GM12878 (cell line): ENCODE data around the gene CFDP1. TPM values are rescaled to one million over a fixed set of nuclear protein-coding genes. Genes with fewer than 3 reads are reported as not detected.

Source experiments
- BCL3 ChIP-seq: IDR thresholded peaks from 2 replicates; pipeline ENCODE4 v1.6.1; 2011; ENCODE audit warnings: borderline replicate concordance, low read depth, mild to moderate bottlenecking, moderate library complexity, low read length; ENCODE audit not compliant: insufficient read depth, poor library complexity, severe bottlenecking
- DPF2 ChIP-seq: fragments of 450-650 bp; IDR thresholded peaks from 2 replicates; pipeline ENCODE4 v1.6.1; 2017; ENCODE audit warnings: mild to moderate bottlenecking
- EP300 ChIP-seq, 2 experiments: fragments of 150-350 bp in 1 of 2; IDR thresholded peaks; 2 replicates each; pipeline ENCODE4 v1.6.1; 2011 to 2012; ENCODE audit warnings: low read depth in 2 of 2, low read length in 2 of 2, borderline replicate concordance in 1 of 2, improper control_type of control experiment in 1 of 2, inconsistent platforms in 1 of 2; ENCODE audit not compliant: control insufficient read depth in 1 of 2
- HDGF ChIP-seq: fragments of 450-650 bp; IDR thresholded peaks from 2 replicates; pipeline ENCODE4 v1.6.1; 2016; ENCODE audit warnings: antibody characterized with exemption
- HSF1 ChIP-seq: fragments of 150-350 bp; IDR thresholded peaks from 2 replicates; pipeline ENCODE4 v1.6.1; 2014; ENCODE audit warnings: mild to moderate bottlenecking, low read depth, low read length
- MTA3 ChIP-seq: IDR thresholded peaks from 2 replicates; pipeline ENCODE4 v1.6.1; 2012; ENCODE audit warnings: low read length, inconsistent platforms, borderline replicate concordance
- MYC ChIP-seq: IDR thresholded peaks from 2 replicates; pipeline ENCODE4 v1.6.1; 2011; ENCODE audit warnings: mild to moderate bottlenecking, low read length, moderate library complexity, inconsistent platforms; ENCODE audit not compliant: insufficient read depth, insufficient replicate concordance, insufficient read length, severe bottlenecking
- PML ChIP-seq: IDR thresholded peaks from 2 replicates; pipeline ENCODE4 v1.6.1; 2012; ENCODE audit warnings: low read length, inconsistent platforms
- PRDM15 ChIP-seq: fragments of 450-650 bp; formaldehyde crosslinking; IDR thresholded peaks from 2 replicates; pipeline ENCODE4 v1.4.0; 2020; ENCODE audit warnings: mild to moderate bottlenecking, moderate library complexity
- SIX5 ChIP-seq: IDR thresholded peaks from 2 replicates; pipeline ENCODE4 v1.6.1; 2011; ENCODE audit warnings: mild to moderate bottlenecking, low read depth, low read length, moderate library complexity; ENCODE audit not compliant: severe bottlenecking
- polyA plus RNA-seq, 11 experiments: library from polyadenylated mRNA; depleted of rRNA in 4 of 11; unstranded in 6 of 11; stranded (reverse) in 5 of 11; fragments of >200 nt; fragmentation: Nextera tagmentation in 4 of 11; fragmentation: Illumina TruSeq in 1 of 11; extraction: Ambion mirVana in 4 of 11; extraction: Trizol in 1 of 11; gene quantifications; 1 replicate in 1 of 11; 2 replicates in 10 of 11; pipeline versions ENCODE4 v1.2.1 to v1.2.3, GENCODE V29; 2011 to 2016; ENCODE audit warnings: inconsistent platforms in 2 of 11, missing spikeins in 2 of 11, low read depth in 1 of 11
- total RNA-seq, 4 experiments: library from RNA; depleted of rRNA in 3 of 4; stranded (reverse); fragments of >200 nt in 3 of 4; fragmentation: Illumina TruSeq in 1 of 4; extraction: Trizol in 1 of 4; gene quantifications; 2 replicates each; pipeline versions ENCODE4 v1.2.1 to v1.2.3, GENCODE V29; 2013 to 2021

The CFDP1 gene
- total and polyA plus RNA-seq, 10 of the 15 experiments (the other 5 are each of a cell fraction or from before 2014, with no cell fraction given): 22.3 to 64.8 (median 36.7) TPM

- TF ChIP-seq SIX5: no peak
- no peak for TF ChIP-seq PRDM15 (CRISPR knock-in tag)
- no peak for TF ChIP-seq DPF2
- no peak for TF ChIP-seq PML
- TF ChIP-seq MYC: no peak
- TF ChIP-seq HSF1: no peak
- TF ChIP-seq BCL3: no peak
- TF ChIP-seq MTA3: no peak
- no peak for TF ChIP-seq EP300 (IDR thresholded peaks at IDR 0.05; ENCODE audit: borderline replicate concordance in 1 of 2, control insufficient read depth in 1 of 2, low read depth in 2 of 2, low read length in 2 of 2)
- no peak for TF ChIP-seq HDGF
These were observed 121.8 kb downstream of the CFDP1 start (continued) for GRCh38 chr16:75311383-75311938.
